HUES6 (cell line): ENCODE data around the gene KRT80.
"Not testable (repeated sequence)": the region's sequence is repeated elsewhere in the genome, so short reads cannot be mapped to it uniquely, and the experiment has no call there.

Source experiments
- H3K27ac ChIP-seq: 2 replicates; pipeline ENCODE4 v1.7.0; 2013; ENCODE audit warnings: low read depth, mild to moderate bottlenecking, low read length, inconsistent platforms
- H3K27me3 ChIP-seq: 2 replicates; pipeline ENCODE4 v1.6.1; 2013; ENCODE audit warnings: low read length; ENCODE audit not compliant: control insufficient read depth, insufficient read depth
- H3K36me3 ChIP-seq: 2 replicates; pipeline ENCODE4 v1.6.1; 2013; ENCODE audit warnings: low read length; ENCODE audit not compliant: control insufficient read depth, insufficient read depth
- H3K4me1 ChIP-seq: 2 replicates; pipeline ENCODE4 v1.6.1; 2013; ENCODE audit warnings: low read length; ENCODE audit not compliant: control insufficient read depth, insufficient read depth
- H3K4me3 ChIP-seq: 2 replicates; pipeline ENCODE4 v1.5.1; 2013; ENCODE audit warnings: low read depth, low read length
- H3K9ac ChIP-seq: one replicate; pipeline ENCODE4 v1.6.1; 2013; ENCODE audit warnings: mild to moderate bottlenecking, low read length
- H3K9me3 ChIP-seq: 2 replicates; pipeline ENCODE4 v1.6.1; 2013; ENCODE audit warnings: low read depth, low read length; ENCODE audit not compliant: control insufficient read depth, insufficient read depth

Gene KRT80

DNA sequence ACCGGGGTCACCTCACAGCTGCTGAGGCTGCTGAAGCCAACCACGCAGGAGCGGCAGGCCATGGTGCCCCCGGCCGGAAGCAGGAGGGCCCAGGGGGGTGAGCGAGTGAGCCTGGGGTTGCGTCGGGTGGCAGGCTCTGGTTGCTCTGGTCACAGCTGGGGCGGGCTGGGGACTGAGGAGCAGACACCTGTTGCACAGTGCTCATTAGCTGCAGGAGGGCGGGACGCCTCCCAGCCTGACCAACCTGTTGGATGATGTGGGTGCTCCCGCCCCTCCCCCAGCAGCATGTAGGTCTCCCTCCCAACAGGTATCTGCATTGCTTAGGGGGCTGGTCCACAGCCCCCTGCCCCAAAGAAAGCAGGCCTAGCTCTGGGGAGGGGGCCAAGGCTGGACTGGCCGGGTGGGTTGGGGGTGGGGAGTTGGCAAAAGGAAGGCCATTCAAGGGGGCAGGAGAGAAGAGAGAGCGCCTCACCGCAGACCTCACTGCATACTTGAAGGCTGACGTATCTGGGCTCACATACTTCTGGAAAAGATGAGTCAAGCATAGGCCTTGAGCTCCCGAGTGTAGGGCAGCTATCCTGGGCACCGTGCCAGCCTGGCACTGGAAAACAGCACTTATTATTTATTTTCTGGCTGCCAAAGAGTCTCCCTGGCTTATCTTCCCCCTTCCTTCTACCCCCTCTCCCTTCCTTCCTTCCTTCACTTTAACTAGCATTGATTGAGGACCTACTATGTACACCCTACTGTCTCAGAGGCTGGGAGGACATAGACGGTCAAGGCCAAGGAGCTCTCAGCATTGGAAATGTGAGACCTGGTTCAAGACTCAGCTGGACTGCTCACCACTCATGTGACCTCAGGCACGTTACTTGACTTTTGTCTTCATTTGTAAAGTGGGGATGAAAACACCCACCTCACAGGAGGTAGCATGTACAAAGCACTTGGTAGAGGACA, at the start of gene KRT80:
TSS of gene KRT80 (minus strand) at position 174 of the 951 bp plus-strand sequence. CDS start at position 62, 112 bp downstream.
- Histone ChIP-seq H3K9me3 (no peaks in the 10 kb centered on the region), H3K4me1 (peaks cover 25% of the 10 kb centered on the region; the same call in 1 of the 2 replicates), H3K27ac (no peak within 1 kb of the TSS), H3K4me3 (no peak within 1 kb of the TSS), H3K27me3 (no peaks in the 10 kb centered on the region), H3K36me3 (no peaks in the 10 kb centered on the region), H3K9ac (no peak within 1 kb of the TSS)

DNA sequence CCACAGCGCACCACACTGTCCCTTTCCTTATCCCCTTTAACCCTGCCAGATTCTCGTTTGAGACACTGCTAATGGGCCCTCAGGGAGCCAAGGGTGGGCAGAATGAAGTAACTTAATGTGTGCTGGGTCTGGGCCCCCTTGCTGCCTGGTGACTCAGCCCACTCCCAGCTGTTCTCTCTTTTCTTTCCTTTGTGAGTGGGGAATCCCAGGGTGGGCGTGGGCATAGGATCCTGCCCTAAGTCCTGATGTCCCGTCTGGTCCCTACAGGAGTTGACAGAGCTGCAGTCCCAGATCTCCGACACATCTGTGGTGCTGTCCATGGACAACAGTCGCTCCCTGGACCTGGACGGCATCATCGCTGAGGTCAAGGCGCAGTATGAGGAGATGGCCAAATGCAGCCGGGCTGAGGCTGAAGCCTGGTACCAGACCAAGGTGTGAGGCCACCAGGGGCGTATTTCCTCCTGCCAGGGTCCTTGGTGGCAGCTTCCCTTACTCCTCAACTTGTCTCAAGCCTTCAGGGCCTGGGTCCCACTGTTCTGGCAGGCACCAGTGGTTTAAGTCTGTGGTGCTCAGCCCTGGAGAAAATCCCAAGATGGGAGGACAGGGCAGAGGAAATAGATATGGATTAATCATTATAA, 49.5 kb upstream of the KRT80 start:
- no peak overlapping the region for H3K9ac ChIP-seq
- H3K27me3 ChIP-seq, result peaks cover 17% of the 10 kb centered on the region
- no peak overlapping the region for H3K27ac ChIP-seq
- peaks cover 34% of the 10 kb centered on the region for H3K4me1 ChIP-seq
- no peak overlapping the region for H3K4me3 ChIP-seq
- no peaks in the 10 kb centered on the region for H3K36me3 ChIP-seq
- H3K9me3 ChIP-seq, result no peaks in the 10 kb centered on the region

DNA sequence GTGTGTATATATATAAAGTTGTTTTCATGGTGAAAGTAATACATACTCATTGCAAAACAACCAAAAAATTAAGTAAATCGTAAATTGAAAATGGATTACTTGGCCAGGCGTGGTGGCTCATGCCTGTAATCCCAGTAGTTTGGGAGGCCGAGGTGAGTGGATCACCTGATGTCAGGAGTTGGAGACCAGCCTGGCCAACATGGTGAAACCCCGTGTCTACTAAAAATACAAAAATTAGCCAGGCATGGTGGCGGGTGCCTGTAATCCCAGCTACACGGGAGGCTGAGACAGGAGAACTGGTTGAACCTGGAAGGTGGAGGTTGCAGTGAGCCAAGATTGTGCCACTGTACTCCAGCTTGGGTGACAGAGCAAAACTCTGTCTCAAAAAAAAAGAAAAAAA, 48.4 kb upstream of the KRT80 start:
- peaks cover 34% of the 10 kb centered on the region for H3K4me1 ChIP-seq
- H3K27ac ChIP-seq, result not testable (repeated sequence)
- peaks cover 13% of the 10 kb centered on the region for H3K27me3 ChIP-seq

DNA sequence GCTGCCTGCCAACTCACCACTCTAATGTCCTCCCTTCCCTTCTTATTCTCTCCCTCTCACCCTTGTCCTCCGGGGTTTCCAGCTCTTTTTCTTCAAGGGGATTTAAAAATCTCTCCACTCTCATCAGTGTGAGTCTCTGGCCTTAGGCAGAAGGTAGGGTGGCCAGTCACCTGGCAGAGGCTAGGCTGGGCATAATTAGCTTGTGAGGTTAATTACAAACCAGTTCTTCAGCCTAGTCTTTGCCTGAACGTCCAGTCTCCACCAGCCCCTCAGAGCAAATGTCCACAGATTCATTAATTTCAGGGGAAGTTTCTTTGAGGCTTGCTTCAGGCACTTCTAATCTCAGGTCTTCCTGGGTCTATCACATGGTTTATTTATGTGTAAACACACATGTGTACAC, 48.0 kb upstream of the KRT80 start:
- no peak overlapping the region for H3K9ac ChIP-seq
- peaks cover 18% of the 10 kb centered on the region for H3K27me3 ChIP-seq
- H3K9me3 ChIP-seq, result no peaks in the 10 kb centered on the region
- H3K36me3 ChIP-seq, result no peaks in the 10 kb centered on the region
- H3K27ac ChIP-seq, result no peak overlapping the region
- H3K4me1 ChIP-seq, result peaks cover 35% of the 10 kb centered on the region
- H3K4me3 ChIP-seq, result no peak overlapping the region

More for the DNA sequence above, 48.4 kb upstream of the KRT80 start:
- not testable (repeated sequence) for H3K9me3 ChIP-seq, H3K9ac ChIP-seq, H3K36me3 ChIP-seq, H3K4me3 ChIP-seq

DNA sequence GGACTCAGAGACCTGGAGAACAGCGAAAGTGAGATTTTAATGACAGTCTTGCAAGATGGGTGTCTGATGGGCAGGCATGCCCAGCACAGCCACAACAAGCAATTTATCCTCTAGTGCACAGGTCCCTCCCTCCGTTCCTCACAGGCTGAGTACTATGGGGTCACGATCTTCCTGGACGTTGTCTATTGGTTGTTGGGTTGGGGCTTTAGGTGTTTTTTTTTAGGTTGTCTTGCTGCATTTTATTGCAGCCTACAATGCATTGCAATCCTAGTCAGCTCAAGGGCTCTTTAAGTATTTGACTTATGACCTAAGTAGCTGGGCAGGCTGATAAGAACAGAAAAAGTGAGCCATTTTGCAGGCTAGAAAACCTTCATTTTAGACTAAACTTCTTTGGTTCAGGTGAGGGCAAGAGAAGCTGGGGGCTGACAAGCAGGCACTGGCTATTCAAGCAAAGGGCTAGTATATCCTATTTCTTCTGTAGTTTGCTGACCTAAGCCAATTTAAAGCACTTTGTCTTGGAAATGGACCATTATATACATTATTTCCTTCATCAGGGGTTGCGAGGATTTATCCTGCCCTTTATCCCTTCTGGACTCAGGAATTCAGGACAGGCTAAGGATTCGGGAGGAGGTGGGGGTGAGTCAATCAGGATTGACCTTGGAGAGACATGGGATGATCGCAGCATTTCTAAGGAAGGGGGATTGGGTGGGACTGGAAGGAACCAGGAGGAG, 47.3 kb upstream of the KRT80 start:
- Histone ChIP-seq H3K4me1 (peaks cover 36% of the 10 kb centered on the region), H3K27ac (no peak overlapping the region), H3K27me3 (peaks cover 25% of the 10 kb centered on the region), H3K36me3 (no peaks in the 10 kb centered on the region), H3K9me3 (no peaks in the 10 kb centered on the region), H3K9ac (no peak overlapping the region), H3K4me3 (no peak overlapping the region)

DNA sequence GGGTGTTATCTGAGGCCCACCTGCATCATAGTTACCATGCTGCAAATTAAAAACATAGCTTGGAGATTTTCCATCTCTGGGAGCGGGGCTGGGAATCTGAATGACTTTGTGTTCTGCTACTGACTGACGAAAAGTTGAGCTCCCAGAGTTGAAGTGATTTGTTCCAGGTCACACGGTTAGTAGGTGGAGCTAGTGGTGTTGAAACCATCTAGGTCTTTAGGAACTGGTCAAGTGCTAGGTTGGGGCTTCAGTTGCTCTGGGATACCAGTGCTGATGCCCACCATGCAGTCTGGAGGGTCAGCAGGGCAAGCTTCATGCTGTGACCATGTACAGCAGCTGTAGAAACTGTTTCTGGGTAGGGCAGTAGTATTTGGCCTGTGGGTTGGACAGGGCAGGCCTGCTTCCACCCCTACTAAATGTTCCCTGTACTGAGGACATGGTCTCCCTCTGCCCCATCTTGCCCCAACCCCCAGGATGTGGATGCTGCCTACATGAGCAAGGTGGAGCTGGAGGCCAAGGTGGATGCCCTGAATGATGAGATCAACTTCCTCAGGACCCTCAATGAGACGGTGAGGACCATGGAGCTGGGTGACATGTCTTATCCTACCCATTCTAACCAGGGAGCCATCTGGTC, 46.5 kb upstream of the KRT80 start:
- Histone ChIP-seq H3K36me3 (no peaks in the 10 kb centered on the region), H3K9me3 (no peaks in the 10 kb centered on the region), H3K27ac (no peak overlapping the region), H3K4me1 (peaks cover 32% of the 10 kb centered on the region), H3K9ac (no peak overlapping the region), H3K27me3 (peaks cover 31% of the 10 kb centered on the region), H3K4me3 (no peak overlapping the region)

DNA sequence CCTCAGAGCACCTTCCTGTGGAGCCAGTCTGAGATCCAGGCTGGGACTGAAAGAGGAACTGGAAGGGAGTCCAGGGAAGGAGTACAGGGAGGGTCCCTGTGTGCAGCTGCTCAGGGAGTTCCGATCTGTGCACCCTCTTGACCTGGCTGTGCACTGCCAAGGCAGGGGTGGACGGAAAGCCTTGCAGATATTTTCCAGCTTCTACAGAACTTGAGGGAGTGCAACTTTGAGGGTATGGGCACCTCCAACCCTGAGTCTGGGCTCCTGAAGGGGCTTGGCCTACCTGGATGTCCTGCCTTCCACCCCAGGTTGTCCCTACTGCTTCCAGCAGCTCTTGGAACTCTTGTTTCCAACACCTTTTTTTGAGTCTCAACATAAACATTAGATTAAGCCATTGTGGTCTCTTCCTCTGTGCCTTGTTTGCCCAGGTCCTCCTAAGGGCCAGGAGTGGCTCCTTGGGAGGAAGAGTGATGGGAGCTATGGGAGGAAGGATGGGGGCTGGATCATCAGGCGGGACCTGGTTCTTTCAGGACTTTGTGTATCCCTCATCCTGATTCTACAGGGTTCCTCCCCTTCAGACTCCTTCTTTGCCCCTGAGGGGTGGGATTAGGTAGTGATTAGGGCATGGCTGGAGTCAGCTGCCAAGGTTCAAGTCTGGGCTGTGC, 44.7 kb upstream of the KRT80 start:
- no peak overlapping the region for H3K27ac ChIP-seq
- peaks cover 42% of the 10 kb centered on the region for H3K4me1 ChIP-seq
- H3K4me3 ChIP-seq, result no peak overlapping the region
- H3K27me3 ChIP-seq, result peaks cover 50% of the 10 kb centered on the region
- H3K9ac ChIP-seq, result no peak overlapping the region
- no peaks in the 10 kb centered on the region for H3K9me3 ChIP-seq
- H3K36me3 ChIP-seq, result no peaks in the 10 kb centered on the region

DNA sequence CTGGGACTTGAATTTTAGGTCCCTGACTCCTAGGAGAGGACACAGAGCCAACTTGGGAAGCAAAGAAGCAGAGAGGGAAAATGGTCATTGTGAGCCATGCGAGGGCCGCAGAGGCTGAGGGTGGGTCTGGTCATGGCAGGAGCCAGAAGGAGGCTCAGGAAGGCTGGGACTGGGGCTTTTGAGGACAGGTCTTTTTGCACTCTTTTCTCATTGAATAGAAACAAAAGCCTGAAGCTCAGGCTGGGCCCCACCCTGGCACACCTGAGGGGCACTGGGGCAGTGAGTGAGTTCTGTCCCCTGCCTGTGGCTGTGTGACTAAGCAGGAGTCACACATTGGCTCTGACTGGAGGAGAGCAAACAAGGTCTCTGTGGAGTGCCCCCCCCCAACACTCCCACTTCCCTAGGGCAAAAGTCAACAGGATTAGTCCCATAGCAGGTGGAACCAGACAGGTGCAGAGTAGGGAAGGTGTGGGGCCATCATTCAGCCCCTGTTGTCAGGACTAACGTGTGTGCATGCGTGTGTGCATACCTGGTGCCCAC, 44.1 kb upstream of the KRT80 start:
- Histone ChIP-seq H3K9ac (no peak overlapping the region), H3K9me3 (no peaks in the 10 kb centered on the region), H3K27ac (no peak overlapping the region), H3K4me3 (no peak overlapping the region), H3K27me3 (peaks cover 56% of the 10 kb centered on the region), H3K4me1 (peaks cover 46% of the 10 kb centered on the region), H3K36me3 (no peaks in the 10 kb centered on the region)

DNA sequence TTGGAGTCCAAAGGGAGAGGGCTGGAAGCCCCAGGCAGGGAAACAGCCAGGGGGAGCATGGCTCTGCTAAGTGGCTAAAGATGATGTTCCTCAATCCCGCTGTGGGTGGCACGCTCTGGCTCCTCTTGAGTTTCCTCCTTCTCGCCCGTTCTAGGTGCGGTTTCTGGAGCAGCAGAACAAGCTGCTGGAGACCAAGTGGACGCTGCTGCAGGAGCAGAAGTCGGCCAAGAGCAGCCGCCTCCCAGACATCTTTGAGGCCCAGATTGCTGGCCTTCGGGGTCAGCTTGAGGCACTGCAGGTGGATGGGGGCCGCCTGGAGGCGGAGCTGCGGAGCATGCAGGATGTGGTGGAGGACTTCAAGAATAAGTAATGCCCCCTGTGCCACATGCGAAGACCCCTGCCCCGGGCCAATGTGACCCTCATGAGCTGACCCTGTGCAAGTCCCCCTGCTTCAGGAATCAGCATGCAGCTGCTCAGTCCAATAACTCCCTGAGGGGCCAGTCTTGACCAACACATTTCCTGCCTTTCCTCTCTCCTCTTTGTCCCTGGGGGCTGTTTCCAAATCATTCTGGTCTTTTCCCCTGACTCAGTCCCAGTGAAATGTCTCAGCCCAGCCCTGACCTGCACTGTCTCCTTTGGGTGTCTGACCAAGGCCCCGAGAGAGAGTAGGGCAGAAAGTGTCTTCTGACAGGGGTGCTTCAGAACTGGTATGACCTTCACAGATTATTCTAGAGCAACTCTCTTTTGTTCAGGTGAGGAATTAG, 43.4 kb upstream of the KRT80 start:
- Histone ChIP-seq H3K9me3 (no peaks in the 10 kb centered on the region), H3K9ac (no peak overlapping the region), H3K27me3 (peaks cover 63% of the 10 kb centered on the region), H3K36me3 (no peaks in the 10 kb centered on the region), H3K27ac (no peak overlapping the region), H3K4me1 (peaks cover 46% of the 10 kb centered on the region), H3K4me3 (no peak overlapping the region)
